Thyroid gland (tissue), 4 donors: ENCODE data around the gene TFCP2L1.

Source experiments
- CTCF ChIP-seq, 6 experiments: fragments of 200-600 bp in 3 of 6; fragments of 450-650 bp in 3 of 6; sonication (generic) in 3 of 6; IDR thresholded peaks; one replicate each; pipeline ENCODE4 v1.5.1; 2016 to 2019; ENCODE audit warnings: antibody characterized with exemption in 6 of 6, mild to moderate bottlenecking in 2 of 6, inconsistent platforms in 1 of 6, moderate library complexity in 1 of 6
- POLR2A ChIP-seq, 2 donors: fragments of 450-650 bp; IDR thresholded peaks; one replicate each; pipeline ENCODE4 v1.6.1; 2017; ENCODE audit warnings: antibody characterized with exemption in 2 of 2, mild to moderate bottlenecking in 2 of 2, moderate library complexity in 1 of 2

GRCh38 chr2:121293450-121294325, 8.7 kb upstream of the TFCP2L1 start:
- no peak for TF ChIP-seq CTCF (IDR thresholded peaks at IDR 0.05)
- no peak for TF ChIP-seq POLR2A (IDR thresholded peaks at IDR 0.05)
